Natural killer cell (primary cell): ENCODE measurements around the gene RNF43. TPM values are rescaled to one million over a fixed set of nuclear protein-coding genes. Genes with fewer than 3 reads are reported as not detected.

ENCODE experiments used
- ATAC-seq, 3 donors: fragments of 150-1000 bp in 2 of 3; fragments of 200-7000 bp in 1 of 3; cut with Tn5 transposase; 1 replicate in 1 of 3; 2 replicates in 2 of 3; pipeline ENCODE4 v1.10.0; 2021; ENCODE audit warnings: mild to moderate bottlenecking in 2 of 3, moderate library complexity in 2 of 3
- DNase-seq, 2 donors: peaks; one replicate each; pipeline versions ENCODE4 v3.0.0 to v3.0.0-alpha.2; 2013 to 2021; ENCODE audit warnings: mixed read lengths in 1 of 2
- H3K27ac ChIP-seq: one replicate; pipeline ENCODE4 v1.5.1; 2013; ENCODE audit warnings: mild to moderate bottlenecking, low read length
- H3K27me3 ChIP-seq: one replicate; pipeline ENCODE4 v1.6.1; 2013; ENCODE audit warnings: low read length; ENCODE audit not compliant: control insufficient read depth, insufficient read depth
- H3K36me3 ChIP-seq: one replicate; pipeline ENCODE4 v1.6.1; 2013; ENCODE audit warnings: low read length; ENCODE audit not compliant: control insufficient read depth, insufficient read depth
- H3K4me1 ChIP-seq: one replicate; pipeline ENCODE4 v1.6.1; 2013; ENCODE audit warnings: low read length; ENCODE audit not compliant: control insufficient read depth, insufficient read depth
- H3K4me3 ChIP-seq: one replicate; pipeline ENCODE4 v1.5.1; 2013; ENCODE audit warnings: low read length
- H3K9me3 ChIP-seq: one replicate; pipeline ENCODE4 v1.6.1; 2013; ENCODE audit warnings: low read length; ENCODE audit not compliant: control insufficient read depth, insufficient read depth
- H3K27ac Mint-ChIP-seq, 2 donors: one replicate each; pipeline ENCODE4 v1.8.0; 2022; ENCODE audit warnings: mild to moderate bottlenecking in 2 of 2, mixed read lengths in 2 of 2, moderate library complexity in 1 of 2
- H3K27me3 Mint-ChIP-seq, 2 donors: one replicate each; pipeline ENCODE4 v1.8.0; 2022; ENCODE audit warnings: low read depth in 2 of 2, mixed read lengths in 2 of 2
- H3K36me3 Mint-ChIP-seq: one replicate; pipeline ENCODE4 v1.8.0; 2022; ENCODE audit warnings: mixed read lengths
- H3K4me1 Mint-ChIP-seq, 2 donors: one replicate each; pipeline ENCODE4 v1.8.0; 2022; ENCODE audit warnings: mixed read lengths in 2 of 2
- H3K4me3 Mint-ChIP-seq: one replicate; pipeline ENCODE4 v1.8.0; 2022; ENCODE audit warnings: mild to moderate bottlenecking, moderate library complexity, mixed read lengths
- H3K9me3 Mint-ChIP-seq, 2 donors: one replicate each; pipeline ENCODE4 v1.8.0; 2022; ENCODE audit warnings: mixed read lengths in 2 of 2
- WGBS: methylation state at CpG from one replicate; pipeline ENCODE4 v1.1.7; 2013; ENCODE audit warnings: missing lambda C conversion rate; ENCODE audit not compliant: insufficient coverage; 5-methylcytosine and 5-hydroxymethylcytosine counted together
- intact Hi-C: fragments of 100-400 bp; cut with micrococcal nuclease; formaldehyde crosslinking; loops from one replicate; pipeline ENCODE4 v1.14.2; 2022
- total RNA-seq, 4 donors: library from RNA; stranded (reverse); fragments of 120-200 nt in 1 of 4; gene quantifications; one replicate each; pipeline versions ENCODE4 v1.2.3 to v1.2.4, GENCODE V29; 2013 to 2022
- TF ChIP-seq, protein P1 (sequence below): fragments of 200-600 bp; IDR thresholded peaks from one replicate; pipeline ENCODE4 v1.8.0; 2022; ENCODE audit warnings: antibody characterized with exemption

The RNF43 gene
- total RNA-seq, 3 donors from 2014 or later (not counting 1 experiment from before 2014, with no cell fraction given) = 0.95 to 1.1 (median 1.0) TPM

DNA sequence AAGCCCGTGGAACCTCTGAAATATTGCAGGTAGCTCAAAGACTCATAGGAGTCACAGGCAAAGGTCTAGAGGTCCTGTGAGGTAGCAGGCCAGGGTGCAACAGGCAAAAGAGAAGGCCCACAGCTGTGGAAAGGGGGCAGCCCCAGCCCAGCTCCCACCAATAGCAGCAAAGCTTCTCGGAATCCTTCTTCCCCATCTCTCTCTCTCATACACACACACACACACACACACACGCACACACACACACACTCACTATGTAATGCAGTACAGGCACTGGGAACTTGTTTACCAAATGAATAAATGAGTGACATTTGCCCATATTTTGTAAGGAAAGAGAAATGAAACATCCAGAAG lies 48.5 kb downstream of the RNF43 start:
- intact Hi-C loops = no loop called here
- peaks cover 31% of the 10 kb centered on the region for H3K4me1 ChIP-seq
- Mint-ChIP-seq H3K9me3 (no peaks in the 10 kb centered on the region), H3K27ac (peak overlapping the region; percentile 81 to 88), H3K36me3 (no peaks in the 10 kb centered on the region), H3K4me3 (no peak overlapping the region), H3K4me1 (peaks cover 43 to 47% of the 10 kb centered on the region in 2 donors), H3K27me3 (no peaks in the 10 kb centered on the region)
- H3K27ac ChIP-seq = peak overlapping the region; percentile 24
- H3K36me3 ChIP-seq = no peaks in the 10 kb centered on the region
- ATAC-seq (no peak), DNase-seq (no peak)
- no peaks in the 10 kb centered on the region for H3K9me3 ChIP-seq
- TF ChIP-seq, protein P1, sequence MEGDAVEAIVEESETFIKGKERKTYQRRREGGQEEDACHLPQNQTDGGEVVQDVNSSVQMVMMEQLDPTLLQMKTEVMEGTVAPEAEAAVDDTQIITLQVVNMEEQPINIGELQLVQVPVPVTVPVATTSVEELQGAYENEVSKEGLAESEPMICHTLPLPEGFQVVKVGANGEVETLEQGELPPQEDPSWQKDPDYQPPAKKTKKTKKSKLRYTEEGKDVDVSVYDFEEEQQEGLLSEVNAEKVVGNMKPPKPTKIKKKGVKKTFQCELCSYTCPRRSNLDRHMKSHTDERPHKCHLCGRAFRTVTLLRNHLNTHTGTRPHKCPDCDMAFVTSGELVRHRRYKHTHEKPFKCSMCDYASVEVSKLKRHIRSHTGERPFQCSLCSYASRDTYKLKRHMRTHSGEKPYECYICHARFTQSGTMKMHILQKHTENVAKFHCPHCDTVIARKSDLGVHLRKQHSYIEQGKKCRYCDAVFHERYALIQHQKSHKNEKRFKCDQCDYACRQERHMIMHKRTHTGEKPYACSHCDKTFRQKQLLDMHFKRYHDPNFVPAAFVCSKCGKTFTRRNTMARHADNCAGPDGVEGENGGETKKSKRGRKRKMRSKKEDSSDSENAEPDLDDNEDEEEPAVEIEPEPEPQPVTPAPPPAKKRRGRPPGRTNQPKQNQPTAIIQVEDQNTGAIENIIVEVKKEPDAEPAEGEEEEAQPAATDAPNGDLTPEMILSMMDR = no peak
- 76% methylated on average over 2 of the region's 3 CpGs for WGBS
- no peak overlapping the region for H3K4me3 ChIP-seq
- H3K27me3 ChIP-seq = no peaks in the 10 kb centered on the region

Other genes starting within 250 kb of the RNF43 start
- not detected for gene EPX, start 224.8 kb downstream of the RNF43 start, total RNA-seq
- 10 to 100 TPM in 1 of 3 donors, 1 to 10 TPM in 2; 4.5 to 10.7 (median 8.5) TPM for gene MKS1, start 198.3 kb downstream of the RNF43 start, total RNA-seq
- not detected for gene LPO, start 178.9 kb downstream of the RNF43 start, total RNA-seq
- 1 to 10 TPM in 2 of 3 donors, not detected in 1; 1.8 to 1.9 TPM for gene MPO, start 136.6 kb downstream of the RNF43 start, total RNA-seq
- 100 to 1,000 TPM; 176 to 282 (median 246) TPM for gene TSPOAP1, start 88.7 kb downstream of the RNF43 start, total RNA-seq
- gene SUPT4H1, start 65.3 kb downstream of the RNF43 start, total RNA-seq = 10 to 100 TPM; 55.9 to 68.3 (median 68.1) TPM
- gene HSF5, start 70.9 kb upstream of the RNF43 start, total RNA-seq = under 1 TPM; 0.45 to 1.00 (median 0.94) TPM
- gene MTMR4, start 97.1 kb upstream of the RNF43 start, total RNA-seq = 10 to 100 TPM; 28.4 to 43.4 (median 39.7) TPM